ENCODE measurements around the gene POU6F2.

The POU6F2 gene

GRCh38 chr7:39062811-39063210, 85.1 kb downstream of the POU6F2 start:
- Histone ChIP-seq H3K27ac (ENCODE audit: low read depth, low read length) (no peak overlapping the region), H3K4me2 (ENCODE audit: low read length) (no peak overlapping the region), H3K4me3 (ENCODE audit: low read length) (no peak overlapping the region), H3K27me3 (ENCODE audit: control insufficient read depth, low read length) (peaks cover 3% of the 10 kb centered on the region; the same call in 1 of the 2 replicates), H3F3A (ENCODE audit: control insufficient read depth, insufficient read depth) (no peaks in the 10 kb centered on the region), H3K9me2 (replicated peaks; ENCODE audit: control insufficient read depth, low read length) (no peaks in the 10 kb centered on the region), H4K20me1 (ENCODE audit: control insufficient read depth, insufficient read depth, low read depth, low read length) (no peaks in the 10 kb centered on the region), H3K36me3 (ENCODE audit: control insufficient read depth, low read length) (no peaks in the 10 kb centered on the region), H3K4me1 (ENCODE audit: control insufficient read depth, low read length) (no peaks in the 10 kb centered on the region), H3K79me2 (ENCODE audit: control insufficient read depth, low read length) (no peaks in the 10 kb centered on the region), H3K9me3 (ENCODE audit: control insufficient read depth, insufficient read depth, low read length) (no peaks in the 10 kb centered on the region)
- no peak for TF ChIP-seq CTCF (IDR thresholded peaks at IDR 0.05; ENCODE audit: low read depth, low read length, poor library complexity, severe bottlenecking)
- no peak for TF ChIP-seq EZH2phosphoT487 (IDR thresholded peaks at IDR 0.05; ENCODE audit: borderline replicate concordance, low read length)

GRCh38 chr7:39069031-39069430, 91.3 kb downstream of the POU6F2 start:
- H3K9me2 ChIP-seq (replicated peaks; ENCODE audit: control insufficient read depth, low read length) = no peaks in the 10 kb centered on the region
- no peaks in the 10 kb centered on the region for H4K20me1 ChIP-seq (ENCODE audit: control insufficient read depth, insufficient read depth, low read depth, low read length)
- TF ChIP-seq CTCF (IDR thresholded peaks at IDR 0.05; ENCODE audit: low read depth, low read length, poor library complexity, severe bottlenecking) = no peak
- no peak for TF ChIP-seq EZH2phosphoT487 (IDR thresholded peaks at IDR 0.05; ENCODE audit: borderline replicate concordance, low read length)

GRCh38 chr7:39069896-39070881, 92.5 kb downstream of the POU6F2 start:
- H3K27me3 ChIP-seq (ENCODE audit: control insufficient read depth, low read length) = no peaks in the 10 kb centered on the region; the same call in 1 of the 2 replicates
- H3K4me3 ChIP-seq (ENCODE audit: low read length) = no peak overlapping the region
- H3K9me3 ChIP-seq (ENCODE audit: control insufficient read depth, insufficient read depth, low read length) = no peaks in the 10 kb centered on the region
- no peak overlapping the region for H3K27ac ChIP-seq (ENCODE audit: low read depth, low read length)
- H3K9me2 ChIP-seq (replicated peaks; ENCODE audit: control insufficient read depth, low read length) = no peaks in the 10 kb centered on the region
- H4K20me1 ChIP-seq (ENCODE audit: control insufficient read depth, insufficient read depth, low read depth, low read length) = no peaks in the 10 kb centered on the region
- H3K4me1 ChIP-seq (ENCODE audit: control insufficient read depth, low read length) = no peaks in the 10 kb centered on the region
- no peaks in the 10 kb centered on the region for H3F3A ChIP-seq (ENCODE audit: control insufficient read depth, insufficient read depth)
- H3K4me2 ChIP-seq (ENCODE audit: low read length) = no peak overlapping the region
- H3K36me3 ChIP-seq (ENCODE audit: control insufficient read depth, low read length) = no peaks in the 10 kb centered on the region
- TF ChIP-seq CTCF (IDR thresholded peaks at IDR 0.05; ENCODE audit: low read depth, low read length, poor library complexity, severe bottlenecking) (no peak), EZH2phosphoT487 (IDR thresholded peaks at IDR 0.05; ENCODE audit: borderline replicate concordance, low read length) (no peak)
- H3K79me2 ChIP-seq (ENCODE audit: control insufficient read depth, low read length) = no peaks in the 10 kb centered on the region

More at GRCh38 chr7:39069031-39069430, 91.3 kb downstream of the POU6F2 start:
- no peak overlapping the region for H3K4me2 ChIP-seq (ENCODE audit: low read length)
- H3K4me3 ChIP-seq (ENCODE audit: low read length) = no peak overlapping the region
- no peaks in the 10 kb centered on the region for H3K4me1 ChIP-seq (ENCODE audit: control insufficient read depth, low read length)
- no peaks in the 10 kb centered on the region for H3K36me3 ChIP-seq (ENCODE audit: control insufficient read depth, low read length)
- H3K27me3 ChIP-seq (ENCODE audit: control insufficient read depth, low read length) = no peaks in the 10 kb centered on the region; the same call in 1 of the 2 replicates
- no peaks in the 10 kb centered on the region for H3K79me2 ChIP-seq (ENCODE audit: control insufficient read depth, low read length)
- H3F3A ChIP-seq (ENCODE audit: control insufficient read depth, insufficient read depth) = no peaks in the 10 kb centered on the region
- H3K9me3 ChIP-seq (ENCODE audit: control insufficient read depth, insufficient read depth, low read length) = no peaks in the 10 kb centered on the region
- H3K27ac ChIP-seq (ENCODE audit: low read depth, low read length) = no peak overlapping the region

All from DOHH2 (cell line).